DOHH2 (cell line): ENCODE results near the gene CPED1.
"Not testable (repeated sequence)": the region's sequence is repeated elsewhere in the genome, so short reads cannot be mapped to it uniquely, and the experiment has no call there.

Experiments used
- EZH2phosphoT487 ChIP-seq: fragments of 200-600 bp; sonication (generic); IDR thresholded peaks from 2 replicates; pipeline ENCODE4 v1.6.1; 2017; ENCODE audit warnings: borderline replicate concordance, mild to moderate bottlenecking, antibody characterized with exemption, low read length, moderate library complexity, mixed read lengths
- TF ChIP-seq, protein P1 (sequence below): fragments of 200-600 bp; sonication (generic); IDR thresholded peaks from one replicate; pipeline ENCODE4 v1.5.1; 2014; ENCODE audit warnings: antibody characterized with exemption, mild to moderate bottlenecking, low read depth, low read length; ENCODE audit not compliant: poor library complexity, severe bottlenecking

DNA sequence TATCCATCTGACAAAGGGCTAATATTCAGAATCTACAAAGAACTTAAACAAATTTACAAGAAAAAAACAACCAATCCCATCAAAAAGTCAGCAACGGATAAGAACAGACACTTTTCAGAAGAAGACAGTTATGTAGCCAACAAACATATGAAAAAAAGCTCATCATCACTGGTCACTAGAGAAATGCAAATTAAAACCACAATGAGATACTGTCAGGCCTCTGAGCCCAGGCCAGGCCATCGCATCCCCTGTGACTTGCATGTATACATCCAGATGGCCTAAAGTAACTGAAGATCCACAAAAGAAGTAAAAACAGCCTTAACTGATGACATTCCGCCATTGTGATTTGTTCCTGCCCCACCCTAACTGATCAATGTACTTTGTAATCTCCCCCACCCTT lies 326.7 kb downstream of the CPED1 start:
- TF ChIP-seq, protein P1, sequence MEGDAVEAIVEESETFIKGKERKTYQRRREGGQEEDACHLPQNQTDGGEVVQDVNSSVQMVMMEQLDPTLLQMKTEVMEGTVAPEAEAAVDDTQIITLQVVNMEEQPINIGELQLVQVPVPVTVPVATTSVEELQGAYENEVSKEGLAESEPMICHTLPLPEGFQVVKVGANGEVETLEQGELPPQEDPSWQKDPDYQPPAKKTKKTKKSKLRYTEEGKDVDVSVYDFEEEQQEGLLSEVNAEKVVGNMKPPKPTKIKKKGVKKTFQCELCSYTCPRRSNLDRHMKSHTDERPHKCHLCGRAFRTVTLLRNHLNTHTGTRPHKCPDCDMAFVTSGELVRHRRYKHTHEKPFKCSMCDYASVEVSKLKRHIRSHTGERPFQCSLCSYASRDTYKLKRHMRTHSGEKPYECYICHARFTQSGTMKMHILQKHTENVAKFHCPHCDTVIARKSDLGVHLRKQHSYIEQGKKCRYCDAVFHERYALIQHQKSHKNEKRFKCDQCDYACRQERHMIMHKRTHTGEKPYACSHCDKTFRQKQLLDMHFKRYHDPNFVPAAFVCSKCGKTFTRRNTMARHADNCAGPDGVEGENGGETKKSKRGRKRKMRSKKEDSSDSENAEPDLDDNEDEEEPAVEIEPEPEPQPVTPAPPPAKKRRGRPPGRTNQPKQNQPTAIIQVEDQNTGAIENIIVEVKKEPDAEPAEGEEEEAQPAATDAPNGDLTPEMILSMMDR: not testable (repeated sequence)
- not testable (repeated sequence) for TF ChIP-seq EZH2phosphoT487
